ENCODE data around the gene TGFBRAP1. TPM values are rescaled to one million over a fixed set of nuclear protein-coding genes. Genes with fewer than 3 reads are reported as not detected.

Gene TGFBRAP1
- total and polyA plus RNA-seq, 2 experiments from 2014 or later: 8.5 to 11.3 TPM

GRCh38 chr2:105308382-105309146, 21.0 kb downstream of the TGFBRAP1 start:
- peaks cover 35% of the 10 kb centered on the region for H3K79me2 ChIP-seq (ENCODE audit: insufficient read depth)
- no peak overlapping the region for H3K9ac ChIP-seq
- no peaks in the 10 kb centered on the region for H3K27me3 ChIP-seq (replicated peaks; ENCODE audit: insufficient read depth)
- H3K9me2 ChIP-seq (ENCODE audit: insufficient read depth): no peaks in the 10 kb centered on the region
- H2AFZ ChIP-seq: no peak overlapping the region
- H3F3A ChIP-seq (ENCODE audit: insufficient read depth): no peaks in the 10 kb centered on the region
- 85 to 87% methylated on average over 15 of the region's 15 CpGs for WGBS, 2 experiments (ENCODE audit: low coverage in 1 of 2, low lambda C conversion rate in 2 of 2, missing lambda C conversion rate in 2 of 2)
- no peaks in the 10 kb centered on the region for H3K4me1 ChIP-seq (ENCODE audit: insufficient read depth)
- H3K36me3 ChIP-seq (ENCODE audit: low read depth): no peaks in the 10 kb centered on the region
- no peak overlapping the region for H3K4me3 ChIP-seq
- in situ Hi-C loops (cut with MboI): no loop called here
- H4K20me1 ChIP-seq (ENCODE audit: insufficient read depth): no peaks in the 10 kb centered on the region; the same call in 1 of the 2 replicates
- H3K9me3 ChIP-seq (ENCODE audit: low read depth): no peaks in the 10 kb centered on the region
- H3K4me2 ChIP-seq (ENCODE audit: unreplicated experiment): no peak overlapping the region
- H3K27ac ChIP-seq: no peak overlapping the region
- TF ChIP-seq EZH2phosphoT487 (IDR thresholded peaks at IDR 0.05; ENCODE audit: insufficient read depth, low read depth): no peak
- no peak for TF ChIP-seq EZH2 (IDR thresholded peaks at IDR 0.05; ENCODE audit: insufficient read depth, poor library complexity, severe bottlenecking)
- DNase-seq: no peak

GRCh38 chr2:105307962-105308361, 21.6 kb downstream of the TGFBRAP1 start:
- Histone ChIP-seq H3K79me2 (ENCODE audit: insufficient read depth) (peaks cover 36% of the 10 kb centered on the region), H3K4me3 (no peak overlapping the region), H3K4me1 (ENCODE audit: insufficient read depth) (no peaks in the 10 kb centered on the region), H3K9ac (no peak overlapping the region), H3K27ac (no peak overlapping the region), H3K9me2 (ENCODE audit: insufficient read depth) (no peaks in the 10 kb centered on the region), H3K9me3 (ENCODE audit: low read depth) (no peaks in the 10 kb centered on the region), H3K4me2 (ENCODE audit: unreplicated experiment) (no peak overlapping the region), H2AFZ (no peak overlapping the region), H4K20me1 (ENCODE audit: insufficient read depth) (no peaks in the 10 kb centered on the region; the same call in 1 of the 2 replicates), H3F3A (ENCODE audit: insufficient read depth) (no peaks in the 10 kb centered on the region), H3K27me3 (replicated peaks; ENCODE audit: insufficient read depth) (no peaks in the 10 kb centered on the region), H3K36me3 (ENCODE audit: low read depth) (no peaks in the 10 kb centered on the region)
- no peak for DNase-seq
- 90 to 94% methylated on average over 16 to 17 of the region's 17 CpGs for WGBS, 2 experiments (ENCODE audit: low coverage in 1 of 2, low lambda C conversion rate in 2 of 2, missing lambda C conversion rate in 2 of 2)
- no peak for TF ChIP-seq EZH2 (IDR thresholded peaks at IDR 0.05; ENCODE audit: insufficient read depth, poor library complexity, severe bottlenecking)
- TF ChIP-seq EZH2phosphoT487 (IDR thresholded peaks at IDR 0.05; ENCODE audit: insufficient read depth, low read depth): no peak
- in situ Hi-C loops (cut with MboI): no loop called here

- Histone ChIP-seq H3K79me2 (ENCODE audit: insufficient read depth) (peaks cover 36% of the 10 kb centered on the region), H3K27me3 (replicated peaks; ENCODE audit: insufficient read depth) (no peaks in the 10 kb centered on the region)
Observed at GRCh38 chr2:105307550-105307949, 22.0 kb downstream of the TGFBRAP1 start.

GRCh38 chr2:105307146-105307545, 22.4 kb downstream of the TGFBRAP1 start:
- TF ChIP-seq EZH2 (IDR thresholded peaks at IDR 0.05; ENCODE audit: insufficient read depth, poor library complexity, severe bottlenecking) (no peak), EZH2phosphoT487 (IDR thresholded peaks at IDR 0.05; ENCODE audit: insufficient read depth, low read depth) (no peak)
- Histone ChIP-seq H3K79me2 (ENCODE audit: insufficient read depth) (peaks cover 36% of the 10 kb centered on the region), H3K4me2 (ENCODE audit: unreplicated experiment) (no peak overlapping the region), H3K27ac (no peak overlapping the region), H3K27me3 (replicated peaks; ENCODE audit: insufficient read depth) (no peaks in the 10 kb centered on the region), H2AFZ (no peak overlapping the region), H3K36me3 (ENCODE audit: low read depth) (no peaks in the 10 kb centered on the region), H4K20me1 (ENCODE audit: insufficient read depth) (no peaks in the 10 kb centered on the region; the same call in 1 of the 2 replicates), H3K4me1 (ENCODE audit: insufficient read depth) (no peaks in the 10 kb centered on the region), H3K9me2 (ENCODE audit: insufficient read depth) (no peaks in the 10 kb centered on the region), H3K9me3 (ENCODE audit: low read depth) (no peaks in the 10 kb centered on the region), H3K4me3 (no peak overlapping the region), H3K9ac (no peak overlapping the region), H3F3A (ENCODE audit: insufficient read depth) (no peaks in the 10 kb centered on the region)
- WGBS, 2 experiments (ENCODE audit: low coverage in 1 of 2, low lambda C conversion rate in 2 of 2, missing lambda C conversion rate in 2 of 2): 83 to 88% methylated on average over 7 of the region's 7 CpGs
- in situ Hi-C loops (cut with MboI): no loop called here
- no peak for DNase-seq

More at GRCh38 chr2:105307550-105307949, 22.0 kb downstream of the TGFBRAP1 start:
- in situ Hi-C loops (cut with MboI): no loop called here
- no peak for DNase-seq
- no peak overlapping the region for H3K4me3 ChIP-seq
- H3F3A ChIP-seq (ENCODE audit: insufficient read depth): no peaks in the 10 kb centered on the region
- no peak overlapping the region for H3K4me2 ChIP-seq (ENCODE audit: unreplicated experiment)
- no peaks in the 10 kb centered on the region for H3K4me1 ChIP-seq (ENCODE audit: insufficient read depth)
- H4K20me1 ChIP-seq (ENCODE audit: insufficient read depth): no peaks in the 10 kb centered on the region; the same call in 1 of the 2 replicates
- 78 to 79% methylated on average over 19 of the region's 19 CpGs for WGBS, 2 experiments (ENCODE audit: low coverage in 1 of 2, low lambda C conversion rate in 2 of 2, missing lambda C conversion rate in 2 of 2)
- no peaks in the 10 kb centered on the region for H3K36me3 ChIP-seq (ENCODE audit: low read depth)
- no peak overlapping the region for H2AFZ ChIP-seq
- no peaks in the 10 kb centered on the region for H3K9me2 ChIP-seq (ENCODE audit: insufficient read depth)
- H3K9ac ChIP-seq: no peak overlapping the region
- H3K9me3 ChIP-seq (ENCODE audit: low read depth): no peaks in the 10 kb centered on the region
- no peak overlapping the region for H3K27ac ChIP-seq
- no peak for TF ChIP-seq EZH2phosphoT487 (IDR thresholded peaks at IDR 0.05; ENCODE audit: insufficient read depth, low read depth)
- TF ChIP-seq EZH2 (IDR thresholded peaks at IDR 0.05; ENCODE audit: insufficient read depth, poor library complexity, severe bottlenecking): no peak
